MM.1S (cell line): Measurements from ENCODE around the gene SHISA5.

Experiments used
- EZH2 ChIP-seq: fragments of 300-600 bp; sonication (generic); optimal IDR thresholded peaks from 2 replicates; pipeline ENCODE3; 2017; ENCODE audit warnings: low read depth, mild to moderate bottlenecking, antibody characterized with exemption, low read length, mixed read lengths
- TF ChIP-seq, protein P1 (sequence below): fragments of 300-600 bp; sonication (generic); IDR thresholded peaks from 2 replicates; pipeline ENCODE4 v1.5.1; 2016; ENCODE audit warnings: antibody characterized with exemption, low read length, mixed read lengths

DNA sequence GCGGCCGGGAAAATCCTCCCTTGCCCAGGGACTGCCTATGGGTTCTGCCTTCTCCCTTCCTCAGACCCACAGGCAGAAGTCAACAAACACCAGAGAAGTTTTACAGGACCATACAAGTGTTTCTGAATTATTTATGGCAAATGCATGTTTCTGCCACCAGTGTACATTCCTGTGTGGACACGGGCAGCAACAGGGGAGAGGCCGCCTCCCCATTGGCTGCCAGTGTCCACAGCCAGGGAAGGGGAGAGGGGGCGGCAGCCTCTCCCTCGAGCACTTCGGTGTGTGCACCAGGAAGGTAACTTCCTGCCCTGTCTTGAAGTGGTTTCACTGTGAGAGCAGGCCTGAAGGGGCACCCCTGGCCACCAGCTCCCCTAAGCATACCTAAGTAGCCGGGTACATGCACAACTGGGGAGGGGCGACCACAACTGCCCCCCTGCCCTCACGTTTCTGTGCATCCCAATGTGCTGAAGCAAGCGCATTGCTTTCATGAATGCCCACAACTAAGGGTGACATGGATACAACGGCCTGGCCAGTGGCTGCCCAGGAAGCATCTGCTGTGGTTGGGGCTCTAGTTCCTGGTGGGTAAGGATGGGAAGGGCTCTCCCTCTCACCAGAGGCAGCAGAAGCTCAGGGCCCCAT lies 14.8 kb upstream of the SHISA5 start:
- TF ChIP-seq, protein P1, sequence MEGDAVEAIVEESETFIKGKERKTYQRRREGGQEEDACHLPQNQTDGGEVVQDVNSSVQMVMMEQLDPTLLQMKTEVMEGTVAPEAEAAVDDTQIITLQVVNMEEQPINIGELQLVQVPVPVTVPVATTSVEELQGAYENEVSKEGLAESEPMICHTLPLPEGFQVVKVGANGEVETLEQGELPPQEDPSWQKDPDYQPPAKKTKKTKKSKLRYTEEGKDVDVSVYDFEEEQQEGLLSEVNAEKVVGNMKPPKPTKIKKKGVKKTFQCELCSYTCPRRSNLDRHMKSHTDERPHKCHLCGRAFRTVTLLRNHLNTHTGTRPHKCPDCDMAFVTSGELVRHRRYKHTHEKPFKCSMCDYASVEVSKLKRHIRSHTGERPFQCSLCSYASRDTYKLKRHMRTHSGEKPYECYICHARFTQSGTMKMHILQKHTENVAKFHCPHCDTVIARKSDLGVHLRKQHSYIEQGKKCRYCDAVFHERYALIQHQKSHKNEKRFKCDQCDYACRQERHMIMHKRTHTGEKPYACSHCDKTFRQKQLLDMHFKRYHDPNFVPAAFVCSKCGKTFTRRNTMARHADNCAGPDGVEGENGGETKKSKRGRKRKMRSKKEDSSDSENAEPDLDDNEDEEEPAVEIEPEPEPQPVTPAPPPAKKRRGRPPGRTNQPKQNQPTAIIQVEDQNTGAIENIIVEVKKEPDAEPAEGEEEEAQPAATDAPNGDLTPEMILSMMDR: no peak
- no peak for TF ChIP-seq EZH2
